H1 (cell line): ENCODE measurements around the gene CSF3R. TPM values are rescaled to one million over a fixed set of nuclear protein-coding genes. Genes with fewer than 3 reads are reported as not detected.

Experiments used
- CTCF ChIA-PET: fragments of 300-600 bp; sonication (Branson Sonifier 250); formaldehyde crosslinking; loops from one replicate; lab custom pipeline; 2021; ENCODE audit not compliant: partially characterized antibody; lab: Charles Lee
- POLR2A ChIA-PET: fragments of 300-600 bp; sonication (Branson Sonifier 250); formaldehyde crosslinking; loops from one replicate; lab custom pipeline; 2021; ENCODE audit warnings: inconsistent platforms; ENCODE audit not compliant: partially characterized antibody; lab: Charles Lee
- DNase-seq, 2 experiments: peaks; one replicate each; pipeline versions ENCODE4 v3.0.0 to v3.0.0-alpha.2; 2010 to 2022; ENCODE audit warnings: low spot score in 2 of 2, low read depth in 1 of 2, mixed read lengths in 1 of 2
- FAIRE-seq: peaks from 2 replicates; lab custom pipeline; 2011; peaks lifted over from hg19 to GRCh38; lab: Jason Lieb, UNC
- H2AFZ ChIP-seq: 2 replicates; pipeline ENCODE4 v1.8.1; 2012; ENCODE audit warnings: low read length, inconsistent platforms
- H2AK5ac ChIP-seq: 2 replicates; pipeline ENCODE4 v1.6.1; 2013; ENCODE audit warnings: low read depth, low read length
- H2BK120ac ChIP-seq: replicated peaks from 2 replicates; pipeline ENCODE3; 2013; ENCODE audit warnings: low read depth, low read length, inconsistent platforms
- H2BK12ac ChIP-seq: 2 replicates; pipeline ENCODE4 v1.6.1; 2013; ENCODE audit warnings: low read depth, low read length
- H2BK15ac ChIP-seq: 2 replicates; pipeline ENCODE4 v1.6.1; 2013; ENCODE audit warnings: low read length
- H2BK20ac ChIP-seq: 2 replicates; pipeline ENCODE4 v1.6.1; 2013; ENCODE audit warnings: low read length
- H2BK5ac ChIP-seq: 2 replicates; pipeline ENCODE4 v1.6.1; 2013; ENCODE audit warnings: low read depth, low read length
- H3K14ac ChIP-seq: 2 replicates; pipeline ENCODE4 v1.6.1; 2013; ENCODE audit warnings: inconsistent platforms; ENCODE audit not compliant: insufficient read length
- H3K18ac ChIP-seq: 2 replicates; pipeline ENCODE4 v1.6.1; 2013; ENCODE audit warnings: low read length; ENCODE audit errors: extremely low read depth
- H3K23ac ChIP-seq: 2 replicates; pipeline ENCODE4 v1.6.1; 2013; ENCODE audit warnings: inconsistent platforms; ENCODE audit not compliant: insufficient read length
- H3K23me2 ChIP-seq: 2 replicates; pipeline ENCODE4 v1.6.1; 2013; ENCODE audit warnings: low read depth, low read length
- H3K27ac ChIP-seq: 2 replicates; pipeline ENCODE4 v1.6.1; 2011; ENCODE audit warnings: low read depth, low read length, inconsistent platforms
- H3K27me3 ChIP-seq, 4 experiments: replicated peaks in 1 of 4; 1 replicate in 1 of 4; 2 replicates in 3 of 4; pipeline versions ENCODE4 v1.6.1 to v1.8.1; 2011 to 2013; ENCODE audit warnings: low read length in 3 of 4, mild to moderate bottlenecking in 3 of 4, inconsistent platforms in 2 of 4, mixed read lengths in 2 of 4, moderate library complexity in 1 of 4; ENCODE audit not compliant: control insufficient read depth in 3 of 4, insufficient read depth in 3 of 4; ENCODE audit errors: extremely low read depth in 1 of 4
- H3K36me3 ChIP-seq, 4 experiments: 2 replicates each; pipeline versions ENCODE4 v1.6.1 to v1.8.1; 2011 to 2013; ENCODE audit warnings: mild to moderate bottlenecking in 4 of 4, low read length in 3 of 4, moderate library complexity in 2 of 4, control low read depth in 1 of 4, inconsistent platforms in 1 of 4; ENCODE audit not compliant: insufficient read depth in 4 of 4, control insufficient read depth in 2 of 4
- H3K4ac ChIP-seq: replicated peaks from 2 replicates; pipeline ENCODE3; 2013; ENCODE audit warnings: low read length, low read depth, mixed read lengths, inconsistent platforms; ENCODE audit not compliant: insufficient read length
- H3K4me1 ChIP-seq, 4 experiments: replicated peaks in 1 of 4; 1 replicate in 1 of 4; 2 replicates in 3 of 4; pipeline versions ENCODE4 v1.6.1 to v1.8.1; 2011 to 2013; ENCODE audit warnings: low read length in 3 of 4, inconsistent platforms in 2 of 4, mixed read lengths in 1 of 4; ENCODE audit not compliant: insufficient read depth in 4 of 4, control insufficient read depth in 3 of 4
- H3K4me2 ChIP-seq, 2 experiments: 2 replicates each; pipeline versions ENCODE4 v1.6.1 to v1.8.1; 2011 to 2013; ENCODE audit warnings: low read depth in 2 of 2, low read length in 2 of 2, control low read depth in 1 of 2, inconsistent platforms in 1 of 2, mild to moderate bottlenecking in 1 of 2; ENCODE audit not compliant: insufficient read depth in 1 of 2
- H3K4me3 ChIP-seq, 4 experiments: fragments of 200-600, 300-600 bp in 1 of 4; sonication (generic), shearing (Covaris generic), sonication (Bioruptor Twin) in 1 of 4; 2 replicates each; pipeline versions ENCODE4 v1.5.1 to v1.8.1; 2011 to 2016; ENCODE audit warnings: low read length in 4 of 4, low read depth in 3 of 4, control low read depth in 2 of 4, inconsistent platforms in 2 of 4, mild to moderate bottlenecking in 2 of 4, mixed read lengths in 1 of 4, moderate library complexity in 1 of 4; ENCODE audit not compliant: insufficient read depth in 2 of 4; ENCODE audit errors: extremely low read depth in 1 of 4
- H3K56ac ChIP-seq: replicated peaks from 2 replicates; pipeline ENCODE3; 2013; ENCODE audit warnings: low read depth, mild to moderate bottlenecking, mixed read lengths, low read length, inconsistent platforms; ENCODE audit not compliant: insufficient read length
- H3K79me1 ChIP-seq: 2 replicates; pipeline ENCODE4 v1.6.1; 2013; ENCODE audit warnings: low read depth, low read length, control low read depth
- H3K79me2 ChIP-seq, 2 experiments: 2 replicates each; pipeline versions ENCODE4 v1.6.1 to v1.8.1; 2012 to 2013; ENCODE audit warnings: low read length in 2 of 2, mild to moderate bottlenecking in 2 of 2, inconsistent platforms in 1 of 2; ENCODE audit not compliant: insufficient read depth in 2 of 2, control insufficient read depth in 1 of 2
- H3K9ac ChIP-seq, 4 experiments: replicated peaks in 1 of 4; 1 replicate in 1 of 4; 2 replicates in 3 of 4; pipeline versions ENCODE4 v1.6.1 to v1.8.1; 2011 to 2013; ENCODE audit warnings: low read depth in 3 of 4, low read length in 3 of 4, control low read depth in 2 of 4, mild to moderate bottlenecking in 2 of 4, moderate library complexity in 2 of 4, inconsistent platforms in 1 of 4; ENCODE audit errors: extremely low read depth in 1 of 4
- H3K9me3 ChIP-seq, 2 experiments: 2 replicates each; pipeline versions ENCODE4 v1.6.1 to v1.8.1; 2012 to 2013; ENCODE audit warnings: mild to moderate bottlenecking in 2 of 2, moderate library complexity in 2 of 2, control low read depth in 1 of 2, inconsistent platforms in 1 of 2, low read depth in 1 of 2, low read length in 1 of 2, mixed read lengths in 1 of 2; ENCODE audit not compliant: insufficient read depth in 2 of 2
- H4K20me1 ChIP-seq, 2 experiments: replicated peaks in 1 of 2; 2 replicates each; pipeline versions ENCODE3 to v1.8.1; 2011 to 2013; ENCODE audit warnings: inconsistent platforms in 2 of 2, low read length in 2 of 2, mild to moderate bottlenecking in 1 of 2; ENCODE audit not compliant: insufficient read depth in 2 of 2, control insufficient read depth in 1 of 2
- H4K5ac ChIP-seq: 2 replicates; pipeline ENCODE4 v1.6.1; 2013; ENCODE audit warnings: low read length, low read depth, mixed read lengths, inconsistent platforms; ENCODE audit not compliant: insufficient read length
- H4K8ac ChIP-seq: 2 replicates; pipeline ENCODE4 v1.8.0; 2013; ENCODE audit warnings: mild to moderate bottlenecking, moderate library complexity, low read length, inconsistent platforms; ENCODE audit not compliant: insufficient read depth; ENCODE audit errors: extremely low read depth
- H4K91ac ChIP-seq: replicated peaks from 2 replicates; pipeline ENCODE3; 2013; ENCODE audit warnings: low read length, mixed read lengths, inconsistent platforms; ENCODE audit not compliant: insufficient read length
- BACH1 ChIP-seq: IDR thresholded peaks from 2 replicates; pipeline ENCODE4 v1.6.1; 2012; ENCODE audit warnings: low read length, improper control_type of control experiment
- CBX5 ChIP-seq: fragments of 300-800, 300-1000 bp; sonication (generic); IDR thresholded peaks from 2 replicates; pipeline ENCODE4 v1.7.1; 2016; ENCODE audit warnings: antibody characterized with exemption, low read length, low read depth
- CHD1 ChIP-seq: IDR thresholded peaks from 2 replicates; pipeline ENCODE4 v1.6.1; 2012; ENCODE audit warnings: low read depth, low read length, improper control_type of control experiment
- JUN ChIP-seq: IDR thresholded peaks from 2 replicates; pipeline ENCODE4 v1.6.1; 2011; ENCODE audit warnings: low read depth, mild to moderate bottlenecking, improper control_type of control experiment, low read length
- MAFK ChIP-seq: IDR thresholded peaks from 2 replicates; pipeline ENCODE4 v1.6.1; 2012; ENCODE audit warnings: low read depth, mild to moderate bottlenecking, improper control_type of control experiment, low read length
- POLR2AphosphoS5 ChIP-seq: IDR thresholded peaks from 2 replicates; pipeline ENCODE4 v1.6.1; 2011; ENCODE audit warnings: low read depth, low read length
- SIRT6 ChIP-seq: IDR thresholded peaks from one replicate; pipeline ENCODE4 v1.7.1; 2012; ENCODE audit warnings: low read length, inconsistent platforms
- SRF ChIP-seq: IDR thresholded peaks from 2 replicates; pipeline ENCODE4 v1.6.1; 2011; ENCODE audit warnings: mild to moderate bottlenecking, low read depth, low read length, moderate library complexity
- TAF1 ChIP-seq: IDR thresholded peaks from 2 replicates; pipeline ENCODE4 v1.6.1; 2011; ENCODE audit warnings: mild to moderate bottlenecking, low read depth, low read length
- TEAD4 ChIP-seq: IDR thresholded peaks from 2 replicates; pipeline ENCODE4 v1.6.1; 2012; ENCODE audit warnings: low read depth, low read length, inconsistent platforms, mixed read lengths
- YY1 ChIP-seq: IDR thresholded peaks from 2 replicates; pipeline ENCODE4 v1.6.1; 2011; ENCODE audit warnings: low read depth, mild to moderate bottlenecking, low read length
- WGBS, 2 experiments: shearing (Covaris generic) in 1 of 2; methylation state at CpG; one replicate each; pipeline versions ENCODE4 v1.1.6 to v1.1.7; 2013 to 2015; ENCODE audit warnings: low lambda C conversion rate in 2 of 2, mixed read lengths in 2 of 2, inconsistent platforms in 1 of 2, low coverage in 1 of 2, missing lambda C conversion rate in 1 of 2; ENCODE audit not compliant: insufficient replicate concordance in 2 of 2, insufficient coverage in 1 of 2, insufficient read length in 1 of 2; ENCODE audit errors: extremely low coverage in 1 of 2, missing lambda C conversion rate in 1 of 2; 5-methylcytosine and 5-hydroxymethylcytosine counted together
- polyA plus RNA-seq, 7 experiments: library from polyadenylated mRNA; depleted of rRNA in 3 of 7; stranded (reverse) in 5 of 7; unstranded in 2 of 7; fragments of >200 nt in 5 of 7; fragments of 200-250 nt in 2 of 7; gene quantifications; 1 replicate in 5 of 7; 2 replicates in 1 of 7; 4 replicates in 1 of 7; pipeline versions ENCODE4 v1.2.1 to v1.2.3, GENCODE V29; 2011 to 2013; ENCODE audit warnings: missing spikeins in 2 of 7, mixed read lengths in 2 of 7
- total RNA-seq: library from RNA; stranded (reverse); fragmentation: NEBNext Ultra II Directional; extraction: Animal tissue kit (Norgen Biotek cat#: 25700); gene quantifications from 2 replicates; pipeline ENCODE4 v1.2.1, GENCODE V29; 2021

The CSF3R gene
- total and polyA plus RNA-seq, 2 of the 8 experiments (the other 6 are each of a cell fraction or from before 2014, with no cell fraction given): not detected

- no peaks in the 10 kb centered on the region for H3K9me3 ChIP-seq
- no peak overlapping the region for H2BK12ac ChIP-seq
- H3K27me3 ChIP-seq: no peaks in the 10 kb centered on the region
- H3K4me1 ChIP-seq: peaks cover 0 to 3% (median 2%) of the 10 kb centered on the region in 4 experiments; a peak in 3 of 7 replicates
- H3K9ac ChIP-seq: no peak overlapping the region
- no peak overlapping the region for H3K4me3 ChIP-seq
- no peak overlapping the region for H3K56ac ChIP-seq
- H4K5ac ChIP-seq: no peak overlapping the region
- no peak overlapping the region for H2AFZ ChIP-seq
- no peaks in the 10 kb centered on the region for H3K23me2 ChIP-seq
- no peak overlapping the region for H3K18ac ChIP-seq
- no peaks in the 10 kb centered on the region for H3K36me3 ChIP-seq
- H3K27ac ChIP-seq: no peak overlapping the region
- H4K8ac ChIP-seq: no peak overlapping the region
- H4K91ac ChIP-seq: no peak overlapping the region
- H3K4me2 ChIP-seq: no peak overlapping the region
- TF ChIP-seq TEAD4: no peak
- TF ChIP-seq JUN: no peak
- TF ChIP-seq TAF1: no peak
- TF ChIP-seq SRF: no peak
- TF ChIP-seq YY1: no peak
- no peak for TF ChIP-seq POLR2AphosphoS5
- no peak for TF ChIP-seq CHD1
- no peak for TF ChIP-seq CBX5
- TF ChIP-seq BACH1: no peak
- no peak for TF ChIP-seq MAFK
- no peak for TF ChIP-seq SIRT6
- no peak overlapping the region for H2BK15ac ChIP-seq
- no peaks in the 10 kb centered on the region for H4K20me1 ChIP-seq
- 85% methylated on average over 2 of the region's 2 CpGs; no CpG with 5 or more reads in 1 of the 2 experiments for WGBS, 2 experiments
- no peaks in the 10 kb centered on the region for H3K79me2 ChIP-seq
- H2BK120ac ChIP-seq: no peak overlapping the region
- no peak overlapping the region for H3K14ac ChIP-seq
- DNase-seq (no peak), FAIRE-seq (no peak)
- H2BK5ac ChIP-seq: no peak overlapping the region
- H2AK5ac ChIP-seq: no peak overlapping the region
- no peak overlapping the region for H2BK20ac ChIP-seq
- H3K4ac ChIP-seq: no peak overlapping the region
- H3K23ac ChIP-seq: no peak overlapping the region
- ChIA-PET POLR2A (interaction anchor here (1.3 to 1.4 kb wide), 2 partner anchors 21 to 56 kb away, joined by 4 to 5 read pairs; partner anchors contain the start of gene MRPS15), CTCF (interaction anchor here (0.6 kb wide), 1 partner anchor 1518 kb away, joined by 3 read pairs; no protein-coding TSS in a partner anchor)
- no peaks in the 10 kb centered on the region for H3K79me1 ChIP-seq
Observed at GRCh38 chr1:36443297-36443696, 39.4 kb downstream of the CSF3R start.
